ENCODE data around the gene LIN52.

DNA sequence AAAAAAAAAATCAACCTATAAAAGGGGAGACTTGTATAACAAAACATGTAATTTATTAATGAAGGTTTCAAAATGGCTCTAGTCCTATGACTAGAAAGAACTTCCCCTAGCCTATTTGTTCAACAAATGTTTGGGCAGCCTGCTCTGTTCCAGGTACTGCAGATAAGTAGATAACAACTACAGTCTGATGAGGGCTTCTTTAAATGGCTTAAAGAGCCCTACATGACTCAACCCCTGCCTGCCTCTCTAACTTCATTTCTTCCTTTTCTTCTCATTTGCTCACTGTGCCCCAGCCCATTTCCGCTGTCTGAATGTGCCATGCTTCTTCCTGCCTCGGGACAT lies 22.0 kb upstream of the LIN52 start:
- TF ChIP-seq, protein P1, sequence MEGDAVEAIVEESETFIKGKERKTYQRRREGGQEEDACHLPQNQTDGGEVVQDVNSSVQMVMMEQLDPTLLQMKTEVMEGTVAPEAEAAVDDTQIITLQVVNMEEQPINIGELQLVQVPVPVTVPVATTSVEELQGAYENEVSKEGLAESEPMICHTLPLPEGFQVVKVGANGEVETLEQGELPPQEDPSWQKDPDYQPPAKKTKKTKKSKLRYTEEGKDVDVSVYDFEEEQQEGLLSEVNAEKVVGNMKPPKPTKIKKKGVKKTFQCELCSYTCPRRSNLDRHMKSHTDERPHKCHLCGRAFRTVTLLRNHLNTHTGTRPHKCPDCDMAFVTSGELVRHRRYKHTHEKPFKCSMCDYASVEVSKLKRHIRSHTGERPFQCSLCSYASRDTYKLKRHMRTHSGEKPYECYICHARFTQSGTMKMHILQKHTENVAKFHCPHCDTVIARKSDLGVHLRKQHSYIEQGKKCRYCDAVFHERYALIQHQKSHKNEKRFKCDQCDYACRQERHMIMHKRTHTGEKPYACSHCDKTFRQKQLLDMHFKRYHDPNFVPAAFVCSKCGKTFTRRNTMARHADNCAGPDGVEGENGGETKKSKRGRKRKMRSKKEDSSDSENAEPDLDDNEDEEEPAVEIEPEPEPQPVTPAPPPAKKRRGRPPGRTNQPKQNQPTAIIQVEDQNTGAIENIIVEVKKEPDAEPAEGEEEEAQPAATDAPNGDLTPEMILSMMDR (IDR thresholded peaks at IDR 0.05; ENCODE audit: borderline replicate concordance, extremely low read depth, low read length, poor library complexity, severe bottlenecking): no peak
- no peak for TF ChIP-seq EZH2 (IDR thresholded peaks at IDR 0.05; ENCODE audit: borderline replicate concordance, low read depth, low read length, severe bottlenecking)

Data from DND-41 (cell line).